HG02763 (cell line): ENCODE results near the gene CANT1.
"Not testable (repeated sequence)": the region's sequence is repeated elsewhere in the genome, so short reads cannot be mapped to it uniquely, and the experiment has no call there.

Experiments used
- ATAC-seq: cut with Tn5 transposase; IDR thresholded peaks from one replicate; pipeline ENCODE4 v1.9.1; 2021; ENCODE audit warnings: mild to moderate bottlenecking, moderate library complexity; ENCODE audit not compliant: unreplicated experiment

Gene CANT1

GRCh38 chr17:79028496-79029326 lies 19.1 kb upstream of the CANT1 start:
- no peak for ATAC-seq

DNA sequence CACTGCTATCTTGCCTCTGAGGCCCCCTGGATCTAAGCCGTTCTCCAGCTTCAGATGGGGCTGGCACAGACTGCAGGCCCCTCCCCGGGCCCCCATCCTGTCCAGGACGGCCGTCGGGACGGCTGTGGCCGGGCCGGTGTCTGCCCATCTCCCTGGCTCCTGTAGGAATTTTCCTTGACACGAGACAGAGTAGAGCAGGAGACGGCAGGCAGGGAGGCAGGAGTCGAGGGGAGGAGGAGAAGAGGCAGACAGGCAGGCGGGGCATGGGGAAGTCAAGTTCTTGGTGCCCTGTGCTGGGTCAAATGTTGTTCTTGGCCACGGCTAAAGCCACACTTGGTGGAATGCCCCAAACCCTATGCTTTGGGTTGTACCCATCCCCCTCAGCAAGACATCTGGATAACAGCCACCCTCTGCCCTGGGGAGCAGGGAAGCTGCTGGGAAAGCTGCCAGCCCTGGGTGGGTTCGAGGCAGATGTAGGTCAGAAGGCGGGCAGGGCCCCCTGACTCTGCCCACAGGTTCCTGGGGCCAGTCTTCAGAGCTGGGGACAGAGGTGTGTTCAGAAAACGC lies 18.4 kb upstream of the CANT1 start:
- no peak for ATAC-seq

DNA sequence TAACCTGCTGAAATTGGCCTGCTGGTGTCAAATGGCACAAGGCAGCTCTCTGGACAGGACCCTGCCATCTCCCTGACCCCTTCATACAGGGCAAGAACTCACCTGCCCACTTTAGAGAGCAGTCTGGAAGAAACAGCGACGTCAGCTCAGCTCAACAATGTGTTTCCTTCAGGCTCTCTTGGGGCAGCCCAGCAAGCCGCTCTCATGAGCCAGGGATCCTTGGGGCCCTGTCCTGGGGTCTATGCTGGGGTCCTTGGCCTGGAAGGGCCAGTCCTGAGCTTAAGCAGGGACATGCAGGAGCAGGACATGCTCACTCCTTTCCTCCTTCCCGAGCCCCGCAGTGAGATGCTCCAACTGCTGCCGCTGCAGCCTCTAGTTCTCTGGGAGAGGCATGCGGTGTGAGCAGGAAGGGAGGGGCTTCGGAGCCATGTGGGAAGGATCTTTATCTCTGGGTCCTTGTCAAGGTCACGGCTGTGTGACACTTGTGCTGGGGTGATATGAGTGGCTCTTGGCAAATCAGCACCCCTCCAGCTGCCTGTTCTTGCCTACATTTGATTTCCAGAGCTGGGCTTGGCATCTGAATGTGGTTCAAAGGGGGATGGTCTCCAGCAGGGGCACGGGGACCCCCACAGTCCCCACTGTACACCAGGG lies 17.8 kb upstream of the CANT1 start:
- no peak for ATAC-seq

DNA sequence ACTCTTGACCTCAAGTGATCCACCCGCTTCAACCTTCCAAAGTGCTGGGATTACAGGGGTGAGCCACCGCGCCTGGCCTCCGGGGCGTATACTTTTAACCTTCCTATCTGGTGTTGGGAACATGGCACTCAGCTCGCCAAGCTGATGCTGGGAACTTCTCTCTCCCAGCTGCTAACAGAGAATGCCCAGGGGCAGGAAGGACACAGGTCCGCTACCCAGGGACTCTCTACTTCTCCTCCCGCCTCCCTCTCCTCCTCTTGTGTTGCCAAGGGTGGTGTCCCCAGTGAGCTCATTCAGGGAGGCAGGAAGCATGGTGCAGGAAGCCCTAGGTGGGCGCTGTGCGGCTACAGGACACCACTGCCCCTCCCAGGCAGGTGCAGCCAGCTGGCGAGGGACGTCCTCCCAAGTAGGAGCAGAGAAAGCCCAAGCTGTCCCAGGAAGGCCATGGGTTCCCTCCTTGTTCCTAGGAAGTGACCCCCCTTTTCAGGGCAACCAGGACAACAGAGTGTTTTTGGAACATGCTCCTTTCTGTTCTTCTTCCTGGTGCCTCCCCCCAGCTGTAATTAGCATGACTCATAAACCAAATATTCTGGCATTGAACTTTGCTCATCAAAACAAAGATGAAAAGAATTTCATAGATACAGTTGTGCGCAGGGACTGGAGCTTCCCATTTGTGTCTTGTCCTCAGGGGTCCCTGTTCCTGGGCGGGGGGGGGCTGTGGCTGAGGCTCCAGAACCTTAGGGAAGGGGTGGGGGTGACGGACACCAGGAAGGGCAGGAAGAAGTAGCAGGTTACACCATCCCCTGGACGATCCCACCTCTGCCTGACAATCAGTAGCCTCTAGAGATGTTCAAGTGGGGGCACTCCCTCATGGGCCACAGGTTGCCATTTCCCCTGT lies 17.1 kb upstream of the CANT1 start:
- no peak for ATAC-seq

DNA sequence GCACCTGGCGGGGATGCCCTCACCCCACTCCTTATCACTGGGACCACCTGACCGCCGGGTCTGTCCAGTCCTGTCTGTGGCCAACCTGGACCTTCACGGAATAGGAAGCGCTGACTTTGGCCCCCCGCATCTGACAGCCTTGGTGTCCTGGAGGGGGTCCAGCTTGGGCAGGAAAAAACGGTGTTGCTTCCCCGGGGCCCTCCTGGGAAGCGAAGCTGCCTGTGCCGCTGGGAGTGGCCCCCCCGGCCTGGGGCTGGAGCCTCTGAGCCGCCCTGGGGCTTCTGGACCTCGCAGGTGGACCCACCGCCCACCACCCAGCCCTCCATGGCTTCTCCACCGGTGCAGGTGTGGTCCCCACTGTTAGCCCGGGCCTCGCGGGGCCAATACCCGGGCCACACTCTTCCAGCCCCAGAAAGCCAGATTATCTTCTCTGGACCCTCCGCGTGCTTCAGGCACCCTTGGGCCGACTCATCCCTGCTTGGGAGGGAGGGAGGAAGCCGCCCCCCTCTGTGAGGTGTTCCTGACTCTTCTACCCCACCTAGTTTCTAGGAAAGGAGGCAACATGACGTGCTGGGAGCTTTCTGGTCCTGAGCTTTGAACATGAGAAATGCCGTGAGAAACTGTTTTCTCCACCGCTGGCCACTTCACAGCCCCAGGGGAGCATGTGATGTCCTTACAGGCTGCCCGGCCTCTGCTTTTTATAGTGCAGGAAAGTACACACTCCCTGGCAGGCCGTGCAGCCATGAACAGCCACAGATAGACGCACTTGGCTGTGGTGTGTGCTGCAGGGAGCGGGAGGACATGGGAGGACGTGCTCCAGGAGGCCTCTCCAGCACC lies 15.6 kb upstream of the CANT1 start:
- ATAC-seq, result no peak

GRCh38 chr17:79023886-79024771 lies 14.6 kb upstream of the CANT1 start, which contains the start of gene C1QTNF1:
TSS of gene C1QTNF1 (plus strand) at chr17:79024169. CDS start at chr17:79043969, 19,800 bp downstream.
- no peak for ATAC-seq

- no peak for ATAC-seq
Measured at GRCh38 chr17:79023180-79023705, 13.7 kb upstream of the CANT1 start.

- ATAC-seq, result no peak
Measured at GRCh38 chr17:79022507-79022991, 13.0 kb upstream of the CANT1 start.

GRCh38 chr17:79021929-79022328 lies 12.4 kb upstream of the CANT1 start:
- ATAC-seq, result not testable (repeated sequence)

DNA sequence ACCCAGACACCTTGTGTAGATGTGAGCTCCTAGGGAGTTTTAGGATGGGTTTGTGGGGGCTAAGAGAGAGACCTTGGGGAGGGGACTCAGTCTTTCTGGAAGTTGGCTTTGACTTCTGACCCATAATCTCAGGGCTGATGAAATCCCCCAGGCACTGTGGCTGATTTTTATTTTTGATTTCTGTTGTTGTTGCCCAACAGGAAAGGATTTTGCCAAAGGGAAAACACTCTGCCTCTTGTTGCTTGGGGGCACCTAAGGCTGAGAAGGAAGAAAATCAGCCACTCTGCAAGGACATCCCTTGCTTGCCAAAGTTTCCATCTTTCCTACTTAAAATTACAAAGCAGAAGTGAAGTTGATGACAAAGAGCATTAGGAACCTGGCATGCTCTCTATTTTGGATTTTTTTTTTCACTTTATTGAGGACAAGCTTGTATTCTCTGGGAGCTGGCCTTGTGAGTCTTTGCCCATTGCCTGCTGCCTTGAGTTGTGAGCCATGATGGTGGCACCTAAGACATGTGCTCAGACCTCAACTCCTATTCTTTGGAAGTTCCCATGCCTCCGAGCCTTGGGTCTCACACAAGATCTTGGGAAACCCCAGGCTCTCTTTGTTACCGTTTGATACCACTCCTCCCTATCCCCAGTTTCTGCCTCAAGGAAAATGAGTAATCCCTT lies 11.2 kb upstream of the CANT1 start:
- ATAC-seq, result no peak

- ATAC-seq, result no peak
Measured at GRCh38 chr17:79019632-79020584, 10.3 kb upstream of the CANT1 start.

DNA sequence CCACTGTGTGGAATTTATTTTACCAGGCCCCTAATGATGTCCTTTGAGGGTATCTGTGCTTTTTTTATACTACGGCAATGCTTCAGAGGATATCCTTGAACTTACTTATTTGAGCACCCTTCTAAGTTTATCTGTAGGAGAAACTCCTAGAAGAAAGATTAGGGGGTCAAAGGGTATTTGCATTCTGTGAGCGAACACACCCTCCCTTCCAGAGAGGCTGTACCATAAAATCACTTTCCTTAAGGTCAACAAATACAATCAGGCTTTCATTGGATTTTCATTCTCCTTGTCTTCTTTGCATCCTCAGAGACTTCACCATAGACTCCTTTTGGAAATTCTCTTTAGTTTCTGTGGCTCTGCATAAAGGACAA lies 9.7 kb upstream of the CANT1 start:
- no peak for ATAC-seq

- ATAC-seq, result no peak
Measured at GRCh38 chr17:79018370-79018695, 8.8 kb upstream of the CANT1 start.

GRCh38 chr17:79017546-79018369 lies 8.2 kb upstream of the CANT1 start:
- no peak for ATAC-seq

DNA sequence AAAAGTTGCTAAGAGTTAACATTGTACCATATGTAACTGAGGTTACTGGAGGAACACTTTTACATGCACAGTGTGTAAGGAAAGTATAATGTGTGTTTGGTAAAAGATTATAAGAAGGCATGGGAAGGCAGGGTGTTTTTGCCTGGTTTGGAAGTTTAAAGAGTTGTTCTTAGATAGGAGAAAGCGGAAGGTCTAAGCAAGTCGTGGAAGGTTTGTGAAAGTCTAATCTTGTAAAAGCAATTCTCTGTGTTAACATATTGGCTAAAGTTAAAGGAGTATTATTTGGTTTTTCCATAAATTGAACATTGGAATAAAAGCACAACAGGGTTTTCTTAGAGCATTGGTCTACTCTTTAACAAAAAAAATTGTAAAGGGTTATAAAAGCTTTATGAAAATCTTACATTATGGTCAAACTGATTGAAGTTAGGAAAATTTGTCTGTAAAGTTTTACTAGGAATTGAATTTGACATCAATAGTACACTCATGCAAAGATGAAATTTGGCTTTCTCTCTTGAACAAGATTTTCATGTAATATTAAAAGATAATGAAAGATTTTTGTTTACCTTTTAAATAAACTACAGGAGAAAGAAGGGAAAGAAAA lies 4.7 kb upstream of the CANT1 start:
- ATAC-seq, result no peak

DNA sequence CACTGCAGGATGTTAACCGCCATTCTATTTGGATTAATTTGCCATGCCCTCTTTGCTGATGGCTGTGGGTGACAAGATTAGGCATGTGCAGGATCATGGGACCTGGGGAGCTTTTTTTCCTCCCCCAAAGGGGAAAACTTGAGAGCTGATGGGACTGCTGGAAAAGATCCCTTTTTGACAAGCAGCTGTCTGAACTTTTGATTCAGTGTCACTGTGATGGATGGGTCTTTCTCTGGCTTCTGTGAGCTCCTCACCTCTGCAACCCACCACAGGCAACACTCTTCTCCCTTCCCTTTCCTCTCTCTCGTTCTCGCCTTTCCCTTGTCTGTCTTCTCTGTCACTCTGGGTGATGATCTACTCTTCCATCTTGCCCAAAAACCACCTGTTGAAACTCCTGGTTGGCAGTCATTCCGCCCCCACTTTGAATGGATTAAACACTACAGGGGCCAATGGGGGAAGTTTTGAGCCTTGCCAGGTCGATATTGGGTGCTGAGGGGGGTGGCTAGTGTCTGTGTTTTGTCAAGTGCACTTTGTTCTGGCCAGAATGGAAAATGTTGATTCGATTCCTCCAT lies 3.1 kb upstream of the CANT1 start:
- no peak for ATAC-seq
